Osteocyte (in vitro differentiated cells): ENCODE data around the gene ZNRF4. TPM values are rescaled to one million over a fixed set of nuclear protein-coding genes. Genes with fewer than 3 reads are reported as not detected.

ENCODE experiments used
- DNase-seq: peaks from one replicate; pipeline ENCODE4 v3.0.0; 2021; ENCODE audit warnings: mixed read lengths; ENCODE audit not compliant: unreplicated experiment; ENCODE audit errors: extremely low spot score
- H3K27ac Mint-ChIP-seq: one replicate; pipeline ENCODE4 v1.8.0; 2021; ENCODE audit warnings: mild to moderate bottlenecking, mixed read lengths; ENCODE audit not compliant: unreplicated experiment
- H3K27me3 Mint-ChIP-seq: one replicate; pipeline ENCODE4 v1.8.0; 2021; ENCODE audit warnings: mixed read lengths; ENCODE audit not compliant: unreplicated experiment
- H3K36me3 Mint-ChIP-seq: one replicate; pipeline ENCODE4 v1.8.0; 2021; ENCODE audit warnings: mixed read lengths; ENCODE audit not compliant: unreplicated experiment
- H3K4me1 Mint-ChIP-seq: one replicate; pipeline ENCODE4 v1.8.0; 2021; ENCODE audit warnings: mixed read lengths; ENCODE audit not compliant: unreplicated experiment
- H3K4me3 Mint-ChIP-seq: one replicate; pipeline ENCODE4 v1.8.0; 2021; ENCODE audit warnings: mild to moderate bottlenecking, moderate library complexity, mixed read lengths; ENCODE audit not compliant: unreplicated experiment
- H3K9me3 Mint-ChIP-seq: one replicate; pipeline ENCODE4 v1.8.0; 2021; ENCODE audit warnings: mixed read lengths; ENCODE audit not compliant: unreplicated experiment
- CTCF ChIP-seq: fragments of 200-600 bp; sonication (generic); IDR thresholded peaks from 2 replicates; pipeline ENCODE4 v1.5.0; 2021; ENCODE audit warnings: antibody characterized with exemption, mild to moderate bottlenecking, moderate library complexity
- total RNA-seq: library from RNA; stranded (reverse); gene quantifications from 2 replicates; pipeline ENCODE4 v1.2.1, GENCODE V29; 2021

ZNRF4 gene
- total RNA-seq, 1 donor from 2014 or later = not detected

GRCh38 chr19:5472286-5472685 is 17.1 kb downstream of the ZNRF4 start:
- H3K4me3 Mint-ChIP-seq = no peak overlapping the region
- no peak overlapping the region for H3K27ac Mint-ChIP-seq

GRCh38 chr19:5473646-5474045 is 18.4 kb downstream of the ZNRF4 start:
- H3K27me3 Mint-ChIP-seq = peaks cover 19% of the 10 kb centered on the region
- no peak overlapping the region for H3K4me3 Mint-ChIP-seq
- DNase-seq = no peak
- H3K27ac Mint-ChIP-seq = no peak overlapping the region
- no peaks in the 10 kb centered on the region for H3K9me3 Mint-ChIP-seq
- no peaks in the 10 kb centered on the region for H3K36me3 Mint-ChIP-seq
- no peak for TF ChIP-seq CTCF
- H3K4me1 Mint-ChIP-seq = peaks cover 2% of the 10 kb centered on the region

More at GRCh38 chr19:5472286-5472685, 17.1 kb downstream of the ZNRF4 start:
- H3K27me3 Mint-ChIP-seq = peaks cover 8% of the 10 kb centered on the region
- no peak for TF ChIP-seq CTCF
- DNase-seq = no peak
- H3K4me1 Mint-ChIP-seq = no peaks in the 10 kb centered on the region
- no peaks in the 10 kb centered on the region for H3K9me3 Mint-ChIP-seq
- no peaks in the 10 kb centered on the region for H3K36me3 Mint-ChIP-seq

- no peak overlapping the region for H3K27ac Mint-ChIP-seq
- no peak for DNase-seq
- H3K4me1 Mint-ChIP-seq = peaks cover 2% of the 10 kb centered on the region
- H3K9me3 Mint-ChIP-seq = peaks cover 5% of the 10 kb centered on the region
- H3K27me3 Mint-ChIP-seq = peaks cover 25% of the 10 kb centered on the region
- no peaks in the 10 kb centered on the region for H3K36me3 Mint-ChIP-seq
- no peak for TF ChIP-seq CTCF
- no peak overlapping the region for H3K4me3 Mint-ChIP-seq
Observed at GRCh38 chr19:5477451-5478215, 22.4 kb downstream of the ZNRF4 start.

- Mint-ChIP-seq H3K27ac (no peak overlapping the region), H3K27me3 (peaks cover 28% of the 10 kb centered on the region), H3K36me3 (no peaks in the 10 kb centered on the region), H3K4me1 (peaks cover 2% of the 10 kb centered on the region), H3K4me3 (peak overlapping the region; percentile 9), H3K9me3 (peaks cover 5% of the 10 kb centered on the region)
- no peak for TF ChIP-seq CTCF
- no peak for DNase-seq
Observed at GRCh38 chr19:5478241-5478924, 23.2 kb downstream of the ZNRF4 start.

- Mint-ChIP-seq H3K27me3 (peaks cover 29% of the 10 kb centered on the region), H3K36me3 (no peaks in the 10 kb centered on the region), H3K4me3 (no peak overlapping the region), H3K27ac (no peak overlapping the region), H3K4me1 (peaks cover 2% of the 10 kb centered on the region), H3K9me3 (peaks cover 5% of the 10 kb centered on the region)
- no peak for TF ChIP-seq CTCF
- DNase-seq = no peak
Observed at GRCh38 chr19:5478925-5479588, 23.8 kb downstream of the ZNRF4 start.
